Measurements from ENCODE around the gene DRD2. TPM values are rescaled to one million over a fixed set of nuclear protein-coding genes. Genes with fewer than 3 reads are reported as not detected.

The DRD2 gene
- total RNA-seq, 1 donor from 2014 or later = 289 TPM

- Mint-ChIP-seq H3K27ac (ENCODE audit: unreplicated experiment) (no peak overlapping the region), H3K9me3 (ENCODE audit: unreplicated experiment) (peaks cover 1% of the 10 kb centered on the region), H3K36me3 (ENCODE audit: unreplicated experiment) (no peaks in the 10 kb centered on the region), H3K4me3 (ENCODE audit: unreplicated experiment) (no peak overlapping the region), H3K4me1 (ENCODE audit: low read depth, unreplicated experiment) (no peaks in the 10 kb centered on the region), H3K27me3 (ENCODE audit: unreplicated experiment) (no peaks in the 10 kb centered on the region)
- TF ChIP-seq, protein P1, sequence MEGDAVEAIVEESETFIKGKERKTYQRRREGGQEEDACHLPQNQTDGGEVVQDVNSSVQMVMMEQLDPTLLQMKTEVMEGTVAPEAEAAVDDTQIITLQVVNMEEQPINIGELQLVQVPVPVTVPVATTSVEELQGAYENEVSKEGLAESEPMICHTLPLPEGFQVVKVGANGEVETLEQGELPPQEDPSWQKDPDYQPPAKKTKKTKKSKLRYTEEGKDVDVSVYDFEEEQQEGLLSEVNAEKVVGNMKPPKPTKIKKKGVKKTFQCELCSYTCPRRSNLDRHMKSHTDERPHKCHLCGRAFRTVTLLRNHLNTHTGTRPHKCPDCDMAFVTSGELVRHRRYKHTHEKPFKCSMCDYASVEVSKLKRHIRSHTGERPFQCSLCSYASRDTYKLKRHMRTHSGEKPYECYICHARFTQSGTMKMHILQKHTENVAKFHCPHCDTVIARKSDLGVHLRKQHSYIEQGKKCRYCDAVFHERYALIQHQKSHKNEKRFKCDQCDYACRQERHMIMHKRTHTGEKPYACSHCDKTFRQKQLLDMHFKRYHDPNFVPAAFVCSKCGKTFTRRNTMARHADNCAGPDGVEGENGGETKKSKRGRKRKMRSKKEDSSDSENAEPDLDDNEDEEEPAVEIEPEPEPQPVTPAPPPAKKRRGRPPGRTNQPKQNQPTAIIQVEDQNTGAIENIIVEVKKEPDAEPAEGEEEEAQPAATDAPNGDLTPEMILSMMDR (IDR thresholded peaks at IDR 0.05; ENCODE audit: partially characterized antibody, unreplicated experiment) = no peak
- DNase-seq = no peak
These were observed 109.3 kb downstream of the DRD2 start for GRCh38 chr11:113365895-113366294.

DNA sequence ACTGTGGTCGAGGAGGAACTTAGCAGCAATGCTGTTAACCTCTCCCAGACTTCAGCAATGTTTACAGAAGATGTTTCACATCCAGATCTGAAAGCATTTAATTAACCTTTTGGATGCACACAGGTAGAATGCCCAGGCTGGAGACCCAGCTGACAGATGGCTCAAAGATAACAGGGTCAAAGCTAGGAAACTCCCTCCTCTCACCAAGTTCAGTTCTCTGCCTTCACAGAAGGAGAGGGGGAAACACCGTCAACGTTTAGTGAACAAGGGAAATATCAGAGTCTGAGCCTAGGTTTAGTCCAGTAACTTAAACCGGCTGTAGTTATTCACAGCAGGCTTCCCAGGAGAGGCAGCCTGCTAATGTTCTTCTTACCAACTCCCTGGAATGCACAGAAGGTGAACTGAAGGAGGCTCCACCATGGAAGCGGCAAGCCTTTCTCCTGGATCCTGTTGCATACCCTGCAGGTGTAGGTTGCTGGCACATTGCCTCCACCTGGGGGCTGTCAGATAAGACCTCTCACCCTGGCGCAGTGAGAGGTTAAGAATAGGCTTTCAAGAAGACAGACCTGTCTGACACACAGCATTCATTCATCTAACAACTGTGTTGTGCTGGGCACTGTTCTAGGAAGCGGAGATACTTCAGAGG, 111.1 kb downstream of the DRD2 start:
- no peak overlapping the region for H3K4me3 Mint-ChIP-seq (ENCODE audit: unreplicated experiment)
- H3K27ac Mint-ChIP-seq (ENCODE audit: unreplicated experiment) = no peak overlapping the region
- TF ChIP-seq, protein P1 (IDR thresholded peaks at IDR 0.05; ENCODE audit: partially characterized antibody, unreplicated experiment) = no peak
- no peaks in the 10 kb centered on the region for H3K27me3 Mint-ChIP-seq (ENCODE audit: unreplicated experiment)
- no peak for DNase-seq
- peaks cover 3% of the 10 kb centered on the region for H3K36me3 Mint-ChIP-seq (ENCODE audit: unreplicated experiment)
- H3K9me3 Mint-ChIP-seq (ENCODE audit: unreplicated experiment) = peaks cover 1% of the 10 kb centered on the region
- no peaks in the 10 kb centered on the region for H3K4me1 Mint-ChIP-seq (ENCODE audit: low read depth, unreplicated experiment)

- Mint-ChIP-seq H3K4me3 (ENCODE audit: unreplicated experiment) (no peak overlapping the region), H3K27me3 (ENCODE audit: unreplicated experiment) (no peaks in the 10 kb centered on the region), H3K27ac (ENCODE audit: unreplicated experiment) (no peak overlapping the region), H3K9me3 (ENCODE audit: unreplicated experiment) (peaks cover 1% of the 10 kb centered on the region), H3K4me1 (ENCODE audit: low read depth, unreplicated experiment) (no peaks in the 10 kb centered on the region), H3K36me3 (ENCODE audit: unreplicated experiment) (peaks cover 3% of the 10 kb centered on the region)
- TF ChIP-seq, protein P1 (IDR thresholded peaks at IDR 0.05; ENCODE audit: partially characterized antibody, unreplicated experiment) = no peak
- DNase-seq = no peak
These were observed 111.8 kb downstream of the DRD2 start for GRCh38 chr11:113363406-113363805.

Small RNAs within 50 kb of the gene (microRNA-seq; reads per million reads assigned to microRNA genes)
- gene MIR4301 (ENCODE audit: unreplicated experiment) = not detected

Other genes starting within 250 kb of the DRD2 start
- gene TTC12, start 160.8 kb downstream of the DRD2 start, total RNA-seq (ENCODE audit: unreplicated experiment) = 9.2 TPM
- not detected for gene ANKK1, start 87.6 kb downstream of the DRD2 start, total RNA-seq (ENCODE audit: unreplicated experiment)
- 1.3 TPM for gene TMPRSS5, start 230.9 kb upstream of the DRD2 start, total RNA-seq (ENCODE audit: unreplicated experiment)

Measured in glutamatergic neuron (in vitro differentiated cells).